Subcutaneous adipose tissue (tissue), 4 donors: Measurements from ENCODE around the gene NUCKS1. TPM values are rescaled to one million over a fixed set of nuclear protein-coding genes. Genes with fewer than 3 reads are reported as not detected.

ENCODE experiments used
- CTCF ChIP-seq: fragments of 450-650 bp; IDR thresholded peaks from one replicate; pipeline ENCODE4 v1.5.1; 2016; ENCODE audit warnings: low read depth, mild to moderate bottlenecking, control low read depth, antibody characterized with exemption, moderate library complexity
- total RNA-seq, 4 donors: library from RNA; depleted of rRNA; stranded (reverse); fragments of >200 nt; gene quantifications; one replicate each; pipeline ENCODE4 v1.1.0, GENCODE V29; 2016

Gene NUCKS1
- total RNA-seq, 4 donors from 2014 or later, result 60.2 to 111 (median 74.3) TPM

DNA sequence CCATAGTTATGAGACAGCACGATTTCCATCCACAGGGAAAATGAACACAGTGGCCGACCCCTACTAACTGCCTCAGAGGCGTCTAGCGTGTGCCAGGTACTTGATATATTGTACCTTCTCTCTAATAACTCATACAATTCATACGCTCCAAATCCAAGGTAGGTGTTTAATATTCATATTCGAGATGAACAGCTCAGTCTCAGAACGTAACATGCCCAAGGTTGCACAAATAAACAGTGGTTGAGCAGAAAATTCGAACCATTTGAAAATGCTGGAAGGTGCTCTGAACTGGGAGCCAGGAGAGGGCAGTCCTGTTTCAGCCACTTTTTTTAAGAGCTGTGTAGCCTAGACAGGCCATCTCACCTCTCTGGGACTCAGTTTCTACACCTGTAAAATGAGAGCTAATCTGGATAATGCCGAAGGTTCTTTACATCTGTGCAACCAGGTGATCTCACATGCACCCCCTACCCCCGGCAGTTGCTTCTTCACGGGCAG lies 77.5 kb downstream of the NUCKS1 start:
- TF ChIP-seq CTCF, result no peak

GRCh38 chr1:205670611-205671430 lies 79.2 kb downstream of the NUCKS1 start:
- TF ChIP-seq CTCF, result no peak

DNA sequence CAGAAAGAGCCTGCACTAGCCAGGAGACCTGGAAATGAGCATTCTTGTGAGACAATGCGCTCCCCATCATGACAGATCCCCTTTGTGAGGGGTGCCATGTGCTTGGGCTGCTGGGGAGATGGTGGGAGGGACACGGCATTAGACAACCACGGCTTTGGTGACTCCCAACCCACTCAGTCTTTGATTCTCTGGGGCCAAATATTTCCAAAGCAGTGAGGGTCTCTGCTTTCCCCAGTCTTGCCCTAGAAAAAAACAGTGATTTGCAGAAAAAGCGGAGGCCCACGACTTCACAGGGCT lies 79.9 kb downstream of the NUCKS1 start:
- TF ChIP-seq CTCF, result no peak

- TF ChIP-seq CTCF, result no peak
Measured at GRCh38 chr1:205669341-205670149, 80.4 kb downstream of the NUCKS1 start.

GRCh38 chr1:205668951-205669340 lies 81.0 kb downstream of the NUCKS1 start:
- no peak for TF ChIP-seq CTCF

- TF ChIP-seq CTCF, result no peak
Measured at GRCh38 chr1:205667909-205668643, 81.9 kb downstream of the NUCKS1 start.
